ENCODE data around the gene ASMTL.
"Not testable (repeated sequence)": the region's sequence is repeated elsewhere in the genome, so short reads cannot be mapped to it uniquely, and the experiment has no call there.

The ASMTL gene

GRCh38 chrX:1387141-1387776 is 65.5 kb downstream of the ASMTL start:
- no peak for DNase-seq (ENCODE audit: low spot score)

GRCh38 chrX:1386338-1387127 is 66.2 kb downstream of the ASMTL start:
- DNase-seq (ENCODE audit: low spot score) = no peak

- DNase-seq (ENCODE audit: low spot score) = no peak
Observed at GRCh38 chrX:1385253-1386223, 67.2 kb downstream of the ASMTL start.

GRCh38 chrX:1384658-1385252 is 68.0 kb downstream of the ASMTL start:
- no peak for DNase-seq (ENCODE audit: low spot score)

- DNase-seq (ENCODE audit: low spot score) = no peak
Observed at GRCh38 chrX:1380672-1381233, 72.0 kb downstream of the ASMTL start.

- no peak for DNase-seq (ENCODE audit: low spot score)
Observed at GRCh38 chrX:1378306-1378759, 74.4 kb downstream of the ASMTL start.

GRCh38 chrX:1368385-1368698 is 84.4 kb downstream of the ASMTL start:
- no peak for DNase-seq (ENCODE audit: low spot score)

GRCh38 chrX:1366363-1366762 is 86.3 kb downstream of the ASMTL start:
- DNase-seq (ENCODE audit: low spot score) = not testable (repeated sequence)

- DNase-seq (ENCODE audit: low spot score) = no peak
Observed at GRCh38 chrX:1361910-1362309, 90.8 kb downstream of the ASMTL start.

- no peak for DNase-seq (ENCODE audit: low spot score)
Observed at GRCh38 chrX:1361275-1361674, 91.4 kb downstream of the ASMTL start.

- no peak for DNase-seq (ENCODE audit: low spot score)
Observed at GRCh38 chrX:1360171-1360570, 92.5 kb downstream of the ASMTL start.

- DNase-seq (ENCODE audit: low spot score) = no peak
Observed at GRCh38 chrX:1359477-1359873, 93.2 kb downstream of the ASMTL start.

- no peak for DNase-seq (ENCODE audit: low spot score)
Observed at GRCh38 chrX:1358793-1359476, 93.8 kb downstream of the ASMTL start.

- no peak for DNase-seq (ENCODE audit: low spot score)
Observed at GRCh38 chrX:1357993-1358392, 94.7 kb downstream of the ASMTL start.

- no peak for DNase-seq (ENCODE audit: low spot score)
Observed at GRCh38 chrX:1355131-1356046, 97.3 kb downstream of the ASMTL start.

GRCh38 chrX:1354036-1355019 is 98.4 kb downstream of the ASMTL start:
- DNase-seq (ENCODE audit: low spot score) = no peak

Measured in NAMALWA (cell line).